ENCODE data around the gene MYL3.
A peak's percentile ranks its signal among the peaks of the same experiment; 100 is the strongest.

The MYL3 gene

DNA sequence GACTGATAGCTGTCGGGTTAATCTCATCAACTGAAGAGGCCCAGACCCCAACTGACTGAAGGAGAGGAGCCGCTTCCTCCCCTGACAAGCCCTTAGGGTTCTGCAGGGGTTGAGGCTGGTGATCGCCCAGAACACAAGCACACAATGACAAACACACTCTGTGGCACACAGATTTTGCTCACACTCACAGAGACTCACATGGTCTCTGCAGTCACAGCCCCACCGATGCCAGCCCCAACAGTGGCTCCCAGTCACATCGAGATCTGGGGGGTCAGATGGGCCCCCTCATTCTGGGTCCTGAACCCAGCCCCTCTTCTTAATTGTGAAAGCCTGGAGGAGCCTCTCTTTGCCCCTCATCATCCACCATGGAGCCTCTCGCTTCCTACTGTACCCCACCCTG is 31.0 kb upstream of the MYL3 start:
- H3K9me3 Mint-ChIP-seq = no peaks in the 10 kb centered on the region
- peaks cover 28% of the 10 kb centered on the region for H3K4me1 Mint-ChIP-seq
- DNase-seq (ENCODE audit: low spot score in 2 of 2) (no peak), ATAC-seq (ENCODE audit: low read depth) (no peak)
- H3K27me3 Mint-ChIP-seq = peaks cover 41% of the 10 kb centered on the region
- H3K36me3 Mint-ChIP-seq = peaks cover 1% of the 10 kb centered on the region
- H3K27ac Mint-ChIP-seq = no peak overlapping the region
- no peak overlapping the region for H3K4me3 Mint-ChIP-seq

DNA sequence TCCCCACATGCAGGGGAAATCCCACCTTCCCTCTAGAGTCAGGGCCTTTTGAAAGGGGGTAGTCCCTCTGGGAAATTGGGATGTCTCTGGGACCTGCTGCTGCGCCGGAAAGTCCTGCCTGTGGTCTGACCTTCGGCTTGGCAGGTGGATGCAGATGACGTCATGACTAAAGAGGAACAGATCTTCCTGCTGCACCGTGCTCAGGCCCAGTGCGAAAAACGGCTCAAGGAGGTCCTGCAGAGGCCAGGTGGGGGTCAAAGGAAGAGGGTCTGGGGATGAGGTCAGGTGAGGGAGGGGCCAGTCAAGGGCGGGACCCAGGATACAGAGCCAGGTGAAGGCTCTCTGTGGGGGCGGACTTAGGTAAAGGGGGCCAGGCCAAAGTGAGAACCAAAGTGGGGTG is 30.5 kb upstream of the MYL3 start:
- ATAC-seq (ENCODE audit: low read depth) (no peak), DNase-seq (ENCODE audit: low spot score in 2 of 2) (no peak)
- Mint-ChIP-seq H3K27ac (no peak overlapping the region), H3K36me3 (peaks cover 1% of the 10 kb centered on the region), H3K9me3 (no peaks in the 10 kb centered on the region), H3K27me3 (peaks cover 36% of the 10 kb centered on the region), H3K4me3 (no peak overlapping the region), H3K4me1 (peaks cover 23% of the 10 kb centered on the region)

DNA sequence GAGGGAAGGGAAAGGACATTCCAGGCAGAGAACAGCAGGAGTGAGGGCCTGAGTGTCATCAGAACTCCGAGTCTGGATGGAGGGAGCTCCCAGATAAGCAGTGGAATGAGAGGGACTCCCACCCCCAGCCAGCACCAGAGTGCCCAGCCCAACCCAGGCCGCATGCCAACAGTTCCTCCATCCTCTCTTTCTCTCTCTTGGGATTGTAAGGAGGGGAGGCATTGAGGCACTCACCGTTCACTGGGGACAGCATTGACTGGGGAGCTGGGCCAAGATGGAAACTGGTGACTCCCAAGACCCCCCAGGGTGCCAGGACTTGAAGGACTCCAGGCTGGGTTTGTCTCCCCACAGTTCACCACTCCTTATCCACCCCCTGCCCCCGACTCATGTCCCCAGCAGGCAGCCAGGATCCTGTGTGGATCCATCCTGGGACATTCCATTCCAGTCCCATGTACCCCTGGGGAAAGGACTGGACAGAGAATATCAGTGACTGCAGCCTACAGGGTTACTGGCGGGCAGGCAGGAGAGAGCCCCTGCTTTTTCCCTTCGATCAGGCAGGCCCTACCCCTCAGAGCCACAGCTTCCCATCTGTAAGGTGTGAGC is 30.0 kb upstream of the MYL3 start:
- Mint-ChIP-seq H3K27me3 (peaks cover 33% of the 10 kb centered on the region), H3K27ac (no peak overlapping the region), H3K4me1 (peaks cover 18% of the 10 kb centered on the region), H3K4me3 (no peak overlapping the region), H3K36me3 (peaks cover 1% of the 10 kb centered on the region), H3K9me3 (no peaks in the 10 kb centered on the region)
- no peak for DNase-seq (ENCODE audit: low spot score in 2 of 2)
- ATAC-seq (ENCODE audit: low read depth) = no peak

DNA sequence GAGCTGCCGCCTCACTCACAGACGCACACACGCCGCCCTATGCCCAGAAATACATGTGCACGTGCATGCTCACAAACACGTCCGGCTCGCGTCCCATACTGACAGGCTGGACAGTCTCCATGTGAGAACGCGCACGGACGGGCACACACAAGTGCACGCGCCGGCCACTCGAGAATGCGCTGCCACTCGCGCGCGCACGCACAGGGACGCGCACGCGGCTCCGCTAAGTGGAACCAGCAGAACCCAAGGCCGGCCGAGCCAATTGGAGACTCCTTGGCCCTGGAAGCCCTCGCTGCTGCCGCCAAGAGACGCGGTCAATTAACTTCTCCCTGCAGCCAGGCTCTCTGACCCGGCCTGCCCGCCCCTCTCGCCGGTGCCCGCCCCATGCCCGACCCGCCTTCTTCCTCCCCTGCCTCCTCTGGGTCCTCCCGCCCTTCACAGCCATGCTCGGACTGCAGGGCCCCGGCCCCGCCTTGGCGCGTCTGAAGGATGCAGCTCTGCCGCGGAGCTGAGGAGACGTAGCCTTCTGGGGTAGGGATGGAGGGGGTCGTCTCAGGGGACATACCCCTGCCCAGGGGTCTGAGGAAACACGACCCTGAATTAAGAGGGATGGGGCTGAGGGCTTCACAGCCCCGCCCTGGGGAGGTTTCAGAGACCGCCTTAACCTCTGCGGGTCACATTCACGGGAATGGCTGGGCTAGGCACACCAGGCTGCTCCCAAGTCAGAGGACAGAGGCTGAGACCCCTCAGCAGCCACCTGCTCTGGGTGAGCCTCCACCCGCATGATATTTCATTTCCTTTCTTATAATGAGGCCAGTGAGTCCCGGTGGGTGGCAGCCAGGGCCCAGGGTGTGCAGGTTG is 29.3 kb upstream of the MYL3 start:
- H3K4me1 Mint-ChIP-seq = peaks cover 14% of the 10 kb centered on the region
- H3K27me3 Mint-ChIP-seq = peaks cover 28% of the 10 kb centered on the region
- peaks cover 1% of the 10 kb centered on the region for H3K36me3 Mint-ChIP-seq
- no peak overlapping the region for H3K27ac Mint-ChIP-seq
- peak overlapping the region; percentile 70 for H3K4me3 Mint-ChIP-seq
- ATAC-seq (ENCODE audit: low read depth) = peak; percentile 40
- no peak for DNase-seq (ENCODE audit: low spot score in 2 of 2)
- no peaks in the 10 kb centered on the region for H3K9me3 Mint-ChIP-seq

DNA sequence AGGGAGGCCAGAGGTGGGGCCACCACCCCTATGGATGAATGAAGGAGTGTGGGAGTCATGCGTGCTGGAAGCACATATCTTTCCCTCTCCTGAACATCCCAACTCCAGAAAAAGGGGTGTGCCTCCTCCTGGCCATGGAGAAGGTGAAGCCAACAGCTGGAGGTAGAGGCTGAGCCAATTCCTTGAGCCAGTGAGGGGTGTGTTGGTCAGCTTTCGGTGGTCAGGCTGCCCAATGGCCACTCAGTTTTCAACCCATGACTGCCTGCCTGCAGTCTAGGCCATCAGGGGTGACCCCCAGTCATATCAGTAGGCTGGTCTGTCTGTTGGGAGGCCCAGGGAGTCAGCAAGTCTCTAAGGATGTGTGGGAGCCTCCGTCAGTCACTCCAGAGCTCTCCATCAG is 27.9 kb upstream of the MYL3 start:
- DNase-seq (ENCODE audit: low spot score in 2 of 2) (no peak), ATAC-seq (ENCODE audit: low read depth) (no peak)
- peaks cover 1% of the 10 kb centered on the region for H3K36me3 Mint-ChIP-seq
- H3K27me3 Mint-ChIP-seq = peaks cover 26% of the 10 kb centered on the region
- H3K9me3 Mint-ChIP-seq = no peaks in the 10 kb centered on the region
- peaks cover 13% of the 10 kb centered on the region for H3K4me1 Mint-ChIP-seq
- H3K27ac Mint-ChIP-seq = no peak overlapping the region
- peak overlapping the region; percentile 31 for H3K4me3 Mint-ChIP-seq

DNA sequence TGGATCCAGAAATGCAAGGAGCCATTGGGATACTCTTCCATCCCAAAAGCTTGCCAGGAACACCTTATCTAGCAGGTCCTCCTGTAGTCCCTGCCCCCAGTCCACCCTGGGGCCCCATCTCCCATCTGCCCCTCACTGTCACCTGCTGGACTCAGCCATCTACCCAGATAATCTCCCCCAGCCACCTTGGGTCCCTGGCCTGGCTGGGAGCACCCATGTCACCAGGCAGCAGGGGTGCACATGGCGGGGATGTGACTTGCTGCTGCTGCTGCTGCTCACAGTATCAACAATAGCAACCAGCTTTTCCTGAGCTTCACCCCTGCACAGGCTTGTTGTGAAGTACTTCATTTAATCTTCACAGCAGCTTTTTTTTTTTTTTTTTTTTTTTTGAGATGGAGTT is 26.9 kb upstream of the MYL3 start:
- Mint-ChIP-seq H3K9me3 (no peaks in the 10 kb centered on the region), H3K27me3 (peaks cover 24% of the 10 kb centered on the region), H3K4me3 (no peak overlapping the region), H3K4me1 (peaks cover 11% of the 10 kb centered on the region), H3K27ac (no peak overlapping the region), H3K36me3 (no peaks in the 10 kb centered on the region)
- ATAC-seq (ENCODE audit: low read depth) = no peak
- DNase-seq (ENCODE audit: low spot score in 2 of 2) = no peak

DNA sequence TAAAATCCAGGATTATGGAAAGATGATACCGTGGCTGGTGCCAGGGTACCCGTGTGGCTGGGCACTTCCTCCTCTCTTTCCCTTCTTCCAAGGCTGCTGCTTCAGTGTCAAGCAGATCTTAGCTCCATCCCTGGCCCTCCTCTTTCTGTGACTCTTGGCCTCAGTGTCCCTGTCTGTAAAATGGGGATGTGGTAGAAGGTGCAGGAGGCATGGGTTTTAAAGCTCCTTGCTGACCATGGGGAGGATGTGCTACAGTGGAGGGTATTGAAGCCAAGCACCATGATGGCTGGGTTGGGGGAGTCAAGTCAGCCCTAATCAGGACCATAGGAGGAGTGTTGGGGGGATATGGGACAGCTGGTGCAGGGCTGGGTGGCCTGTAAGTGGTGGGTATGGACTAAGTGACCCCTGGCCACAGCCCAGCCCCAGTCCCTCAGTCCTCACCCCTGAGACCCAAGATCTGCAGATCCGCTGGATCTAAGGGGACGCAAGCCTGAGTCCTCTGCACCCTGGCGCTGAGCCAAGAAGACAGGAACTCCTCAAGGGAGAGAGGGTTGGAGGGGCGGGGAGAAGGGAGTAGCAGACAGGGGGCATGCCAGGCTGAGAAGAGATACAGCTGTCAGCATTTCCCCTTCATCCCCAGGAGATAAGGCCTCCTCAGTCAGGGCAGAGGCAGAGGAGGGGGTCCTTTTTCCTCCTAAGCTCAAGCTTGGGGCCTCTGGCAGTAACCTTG is 26.3 kb upstream of the MYL3 start:
- Mint-ChIP-seq H3K36me3 (no peaks in the 10 kb centered on the region), H3K27me3 (peaks cover 28% of the 10 kb centered on the region), H3K9me3 (no peaks in the 10 kb centered on the region), H3K4me1 (peaks cover 11% of the 10 kb centered on the region), H3K4me3 (no peak overlapping the region), H3K27ac (no peak overlapping the region)
- no peak for ATAC-seq (ENCODE audit: low read depth)
- no peak for DNase-seq (ENCODE audit: low spot score in 2 of 2)

DNA sequence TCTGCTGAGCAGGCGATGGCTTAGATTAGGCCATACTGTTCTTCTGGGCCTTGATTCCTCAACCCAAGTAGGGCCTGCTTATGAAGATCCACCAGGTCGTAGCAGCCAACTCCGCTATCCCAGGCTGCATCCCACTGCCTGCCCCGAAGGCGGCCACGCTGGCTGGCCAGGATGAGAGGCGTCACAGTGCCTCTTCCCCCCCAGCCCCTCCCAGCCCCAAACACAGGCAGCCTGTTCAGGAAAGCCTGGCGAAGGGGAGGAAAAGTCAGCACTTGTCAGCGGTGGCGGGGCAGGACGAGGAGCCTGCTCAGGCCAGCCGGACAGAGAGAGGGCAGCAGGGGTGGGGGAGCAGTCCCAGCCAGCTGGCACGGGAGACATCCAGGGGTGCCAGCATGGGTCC is 25.5 kb upstream of the MYL3 start:
- H3K36me3 Mint-ChIP-seq = no peaks in the 10 kb centered on the region
- DNase-seq (ENCODE audit: low spot score in 2 of 2) = no peak
- no peak for ATAC-seq (ENCODE audit: low read depth)
- no peak overlapping the region for H3K4me3 Mint-ChIP-seq
- peaks cover 12% of the 10 kb centered on the region for H3K4me1 Mint-ChIP-seq
- H3K9me3 Mint-ChIP-seq = no peaks in the 10 kb centered on the region
- H3K27ac Mint-ChIP-seq = no peak overlapping the region
- peaks cover 32% of the 10 kb centered on the region for H3K27me3 Mint-ChIP-seq

DNA sequence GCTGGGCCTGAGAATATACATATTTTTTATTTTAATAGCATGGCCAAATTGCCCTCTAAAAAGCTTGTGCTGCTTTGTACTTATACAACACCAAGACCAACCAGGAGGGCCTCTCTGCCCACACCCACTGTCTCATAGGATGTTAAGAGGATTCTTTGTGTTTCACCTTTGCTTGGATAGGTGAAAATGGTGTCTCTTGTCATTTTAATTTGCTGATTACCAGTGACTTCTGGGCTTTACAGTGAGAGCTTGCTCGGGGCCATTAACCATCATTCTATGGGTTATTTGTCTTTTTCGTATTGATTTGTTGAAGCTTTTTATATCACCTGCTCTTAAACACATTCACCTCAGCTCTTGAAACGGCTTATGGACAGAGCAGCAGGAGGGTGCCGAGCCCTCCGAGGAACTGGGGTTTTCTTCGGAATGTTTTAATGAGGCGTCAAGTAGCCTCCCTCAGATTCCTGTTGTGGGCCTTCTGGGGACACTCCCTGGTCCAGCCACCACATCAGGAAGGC is 24.8 kb upstream of the MYL3 start:
- Mint-ChIP-seq H3K4me1 (peaks cover 11% of the 10 kb centered on the region), H3K9me3 (no peaks in the 10 kb centered on the region), H3K27me3 (peaks cover 34% of the 10 kb centered on the region), H3K36me3 (no peaks in the 10 kb centered on the region), H3K4me3 (no peak overlapping the region), H3K27ac (no peak overlapping the region)
- ATAC-seq (ENCODE audit: low read depth) (no peak), DNase-seq (ENCODE audit: low spot score in 2 of 2) (no peak)

DNA sequence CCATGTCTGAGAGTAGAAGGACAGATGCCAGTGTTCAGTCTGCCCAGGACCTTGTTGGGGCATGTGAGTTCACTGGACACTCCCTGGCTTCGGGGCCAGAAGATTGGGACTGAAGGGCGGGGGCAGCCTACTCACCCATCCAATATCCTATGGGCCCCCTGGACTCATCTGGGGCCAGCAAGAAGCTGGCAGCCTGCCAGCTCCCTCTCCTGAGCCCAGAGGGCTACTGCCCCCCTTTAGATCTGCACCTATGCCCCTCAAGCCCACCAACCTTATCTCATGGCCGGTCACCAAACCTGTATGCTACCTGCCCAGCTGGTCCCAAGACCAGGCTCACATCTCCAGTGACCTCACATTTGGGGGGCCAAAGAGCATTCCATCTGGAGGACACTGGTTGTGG is 22.4 kb upstream of the MYL3 start:
- peaks cover 26% of the 10 kb centered on the region for H3K27me3 Mint-ChIP-seq
- DNase-seq (ENCODE audit: low spot score in 2 of 2) = no peak
- peaks cover 6% of the 10 kb centered on the region for H3K4me1 Mint-ChIP-seq
- H3K9me3 Mint-ChIP-seq = no peaks in the 10 kb centered on the region
- H3K27ac Mint-ChIP-seq = no peak overlapping the region
- H3K4me3 Mint-ChIP-seq = no peak overlapping the region
- no peaks in the 10 kb centered on the region for H3K36me3 Mint-ChIP-seq
- no peak for ATAC-seq (ENCODE audit: low read depth)

DNA sequence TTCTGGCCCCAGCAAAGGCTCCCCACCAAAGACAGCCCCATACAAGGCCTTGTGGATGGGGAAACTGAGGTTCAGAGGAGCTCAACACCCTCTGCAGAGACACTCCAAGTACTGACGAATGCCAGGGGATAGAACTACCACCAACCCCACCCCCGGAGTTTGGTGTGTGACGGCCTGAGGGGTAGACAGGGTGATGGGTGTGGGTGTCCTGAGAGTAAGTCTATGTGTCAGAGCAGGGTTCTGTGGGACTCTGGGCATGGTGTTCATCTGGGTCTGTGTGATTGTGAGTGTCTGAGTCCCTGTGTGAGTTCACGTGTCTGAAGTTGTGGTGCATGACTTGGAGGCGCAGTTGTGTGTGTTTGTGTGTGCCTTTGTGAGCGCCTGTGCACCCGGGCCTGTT is 21.7 kb upstream of the MYL3 start:
- Mint-ChIP-seq H3K4me1 (peaks cover 6% of the 10 kb centered on the region), H3K4me3 (no peak overlapping the region), H3K9me3 (no peaks in the 10 kb centered on the region), H3K27ac (no peak overlapping the region), H3K36me3 (no peaks in the 10 kb centered on the region), H3K27me3 (peaks cover 31% of the 10 kb centered on the region)
- DNase-seq (ENCODE audit: low spot score in 2 of 2) = no peak
- no peak for ATAC-seq (ENCODE audit: low read depth)

DNA sequence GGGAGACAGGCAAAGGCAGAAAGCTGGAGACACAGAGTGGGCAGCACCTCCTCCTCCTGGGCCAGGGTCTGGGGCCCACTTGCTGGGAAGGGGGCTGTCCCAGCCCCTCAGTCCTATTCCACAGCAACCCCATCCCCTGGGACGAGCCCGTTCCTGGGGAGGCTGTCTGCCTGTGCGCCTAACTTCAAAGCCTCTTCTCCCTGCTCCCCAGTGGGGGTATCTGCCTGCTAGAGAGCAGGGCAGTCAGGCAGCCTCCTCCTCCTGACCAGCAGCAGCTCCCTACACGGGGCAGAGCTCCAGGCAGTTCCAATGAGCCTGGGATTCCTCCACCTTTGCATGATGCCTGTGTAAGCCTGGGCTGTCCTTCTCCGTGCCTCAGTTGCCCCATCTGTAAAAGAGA is 21.2 kb upstream of the MYL3 start:
- Mint-ChIP-seq H3K27me3 (peaks cover 29% of the 10 kb centered on the region), H3K4me1 (peaks cover 6% of the 10 kb centered on the region), H3K27ac (no peak overlapping the region), H3K36me3 (no peaks in the 10 kb centered on the region), H3K9me3 (no peaks in the 10 kb centered on the region), H3K4me3 (no peak overlapping the region)
- ATAC-seq (ENCODE audit: low read depth) (no peak), DNase-seq (ENCODE audit: low spot score in 2 of 2) (no peak)

DNA sequence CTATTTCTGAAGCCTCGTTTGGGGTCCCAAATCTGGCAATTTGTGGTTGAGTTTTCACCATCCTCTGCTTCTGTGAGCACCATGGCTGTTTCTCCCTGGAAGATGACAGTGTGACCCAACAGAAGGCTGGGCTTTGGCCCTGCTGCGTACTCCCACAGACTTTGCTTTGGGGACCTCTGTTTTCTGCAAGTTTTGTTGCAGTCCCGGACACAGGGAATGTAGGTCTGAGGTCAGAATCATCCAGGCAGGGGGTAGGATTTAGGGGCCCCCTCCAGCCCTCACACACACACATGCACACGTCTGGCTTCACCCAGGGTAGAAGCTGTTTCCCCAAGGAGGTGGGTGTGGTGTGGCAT is 20.6 kb upstream of the MYL3 start:
- no peaks in the 10 kb centered on the region for H3K9me3 Mint-ChIP-seq
- peaks cover 6% of the 10 kb centered on the region for H3K4me1 Mint-ChIP-seq
- peaks cover 31% of the 10 kb centered on the region for H3K27me3 Mint-ChIP-seq
- no peak overlapping the region for H3K27ac Mint-ChIP-seq
- H3K4me3 Mint-ChIP-seq = peak overlapping the region; percentile 73
- DNase-seq (ENCODE audit: low spot score in 2 of 2) (no peak), ATAC-seq (ENCODE audit: low read depth) (no peak)
- H3K36me3 Mint-ChIP-seq = no peaks in the 10 kb centered on the region

DNA sequence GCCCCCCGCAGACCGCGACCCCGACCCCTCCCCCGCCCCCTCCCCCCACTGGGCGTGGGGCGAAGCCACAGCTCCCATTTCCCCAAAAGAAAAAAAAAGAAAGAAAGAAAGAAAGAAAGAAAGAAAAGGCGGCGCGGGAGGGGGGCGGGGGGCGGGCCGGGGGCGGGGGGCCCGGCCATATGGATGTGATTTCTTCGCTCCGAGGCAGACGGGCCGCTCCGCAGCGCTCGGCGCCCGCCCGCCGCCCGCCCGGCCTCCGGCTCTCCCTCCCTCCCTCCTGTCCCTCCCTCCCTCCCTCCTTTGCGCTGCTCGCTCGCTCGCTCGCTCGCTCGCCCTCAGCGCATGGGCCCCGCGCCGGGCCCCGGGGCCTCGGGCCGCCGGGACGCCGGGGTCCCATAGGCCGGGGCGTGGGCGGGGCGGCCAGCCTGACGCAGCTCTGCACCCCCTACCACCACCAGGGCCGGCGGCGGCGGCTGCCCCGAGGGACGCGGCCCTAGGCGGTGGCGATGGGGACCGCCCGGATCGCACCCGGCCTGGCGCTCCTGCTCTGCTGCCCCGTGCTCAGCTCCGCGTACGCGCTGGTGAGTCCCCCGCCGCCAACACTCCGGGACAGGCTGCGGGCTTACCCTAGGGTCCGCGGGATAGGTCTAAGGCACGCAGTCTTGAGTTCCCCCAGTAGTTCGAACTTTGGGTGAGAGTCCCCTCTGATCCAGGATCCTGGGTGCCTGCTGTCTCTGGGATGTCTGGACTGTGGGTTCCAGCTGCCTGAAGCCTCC is 20.0 kb upstream of the MYL3 start:
- Mint-ChIP-seq H3K4me3 (peak overlapping the region; percentile 77), H3K36me3 (no peaks in the 10 kb centered on the region), H3K27me3 (peaks cover 31% of the 10 kb centered on the region), H3K9me3 (no peaks in the 10 kb centered on the region), H3K27ac (no peak overlapping the region), H3K4me1 (peaks cover 6% of the 10 kb centered on the region)
- ATAC-seq (ENCODE audit: low read depth) (peak; percentile 58), DNase-seq (ENCODE audit: low spot score in 2 of 2) (no peak)
